K562 (cell line): ENCODE measurements around the gene CHPF. TPM values are rescaled to one million over a fixed set of nuclear protein-coding genes. Genes with fewer than 3 reads are reported as not detected.

Source experiments
- CBFA2T2 ChIP-seq: fragments of 450-650 bp; conservative IDR thresholded peaks from 2 replicates; pipeline ENCODE4 v1.6.1; 2017; ENCODE audit warnings: mild to moderate bottlenecking
- CREM ChIP-seq: IDR thresholded peaks from 2 replicates; pipeline ENCODE4 v1.6.1; 2014; ENCODE audit warnings: antibody characterized with exemption, low read depth
- DIDO1 ChIP-seq: fragments of 450-650 bp; IDR thresholded peaks from 2 replicates; pipeline ENCODE4 v1.6.1; 2016; ENCODE audit warnings: low read depth, missing biosample characterization, missing genetic modification characterization
- HES1 ChIP-seq: fragments of 450-650 bp; IDR thresholded peaks from 2 replicates; pipeline ENCODE4 v1.6.1; 2016; ENCODE audit warnings: low read depth, mild to moderate bottlenecking, moderate library complexity
- NELFE ChIP-seq: IDR thresholded peaks from 2 replicates; pipeline ENCODE4 v1.6.1; 2011; ENCODE audit warnings: mild to moderate bottlenecking; ENCODE audit not compliant: insufficient read depth, insufficient read length
- POLR2B ChIP-seq: fragments of 450-650 bp; IDR thresholded peaks from 2 replicates; pipeline ENCODE4 v1.6.1; 2018; ENCODE audit warnings: low read depth; ENCODE audit not compliant: partially characterized antibody
- RFX7 ChIP-seq: fragments of 250-450 bp; sonication (Bioruptor Pico); IDR thresholded peaks from 2 replicates; pipeline ENCODE4 v1.5.1; 2021; ENCODE audit warnings: mild to moderate bottlenecking
- TAF15 ChIP-seq: fragments of 200-400 bp; formaldehyde crosslinking; IDR thresholded peaks from 2 replicates; pipeline ENCODE4 v1.6.1; 2017; ENCODE audit warnings: mild to moderate bottlenecking, low read depth, low read length, moderate library complexity
- ZBTB5 ChIP-seq: fragments of 450-650 bp; IDR thresholded peaks from 2 replicates; pipeline ENCODE4 v1.6.1; 2017; ENCODE audit warnings: antibody characterized with exemption
- ZNF445 ChIP-seq: fragments of 250-450 bp; sonication (Bioruptor Pico); IDR thresholded peaks from 2 replicates; pipeline ENCODE4 v1.4.0; 2020; ENCODE audit warnings: low read depth, mild to moderate bottlenecking, moderate library complexity
- ZNF77 ChIP-seq: fragments of 250-450 bp; sonication (Bioruptor Pico); IDR thresholded peaks from 2 replicates; pipeline ENCODE4 v1.5.0; 2020
- polyA plus RNA-seq, 8 experiments: library from polyadenylated mRNA; depleted of rRNA in 4 of 8; stranded (reverse) in 5 of 8; unstranded in 3 of 8; fragments of >200 nt; fragmentation: Nextera tagmentation in 2 of 8; fragmentation: Illumina TruSeq in 1 of 8; extraction: Ambion mirVana in 2 of 8; extraction: Trizol in 1 of 8; gene quantifications; 2 replicates each; pipeline versions ENCODE4 v1.2.1 to v1.2.3, GENCODE V29; 2011 to 2014; ENCODE audit warnings: inconsistent platforms in 1 of 8, missing spikeins in 1 of 8
- total RNA-seq, 7 experiments: library from RNA; depleted of rRNA in 6 of 7; stranded (reverse); fragments of >200 nt in 6 of 7; fragmentation: Illumina TruSeq in 2 of 7; extraction: Trizol in 2 of 7; gene quantifications; 2 replicates each; pipeline versions ENCODE4 v1.2.1 to v1.2.3, GENCODE V29; 2011 to 2021; ENCODE audit warnings: low replicate concordance in 1 of 7
- TF ChIP-seq, protein P1 (sequence below): fragments of 450-650 bp; IDR thresholded peaks from 2 replicates; pipeline ENCODE4 v1.6.1; 2016; ENCODE audit warnings: borderline replicate concordance
- TF ChIP-seq, protein P2 (sequence below), 3 experiments: IDR thresholded peaks in 2 of 3; conservative IDR thresholded peaks in 1 of 3; 2 replicates each; pipeline ENCODE4 v1.5.1; 2011 to 2012; ENCODE audit warnings: low read length in 3 of 3, mild to moderate bottlenecking in 3 of 3, control low read depth in 2 of 3, improper control_type of control experiment in 1 of 3, inconsistent platforms in 1 of 3, low read depth in 1 of 3, mixed read lengths in 1 of 3, moderate library complexity in 1 of 3; ENCODE audit not compliant: insufficient read depth in 2 of 3
- TF ChIP-seq, protein P3 (sequence below): fragments of 250-450 bp; sonication (Bioruptor Pico); IDR thresholded peaks from 2 replicates; pipeline ENCODE4 v1.4.0; 2020; ENCODE audit warnings: mild to moderate bottlenecking, moderate library complexity
- TF ChIP-seq, protein P4 (sequence below), 2 experiments: IDR thresholded peaks; 2 replicates each; pipeline ENCODE4 v1.6.1; 2011; ENCODE audit warnings: borderline replicate concordance in 1 of 2, control low read depth in 1 of 2, low read depth in 1 of 2, low read length in 1 of 2, mild to moderate bottlenecking in 1 of 2, mixed read lengths in 1 of 2, moderate library complexity in 1 of 2; ENCODE audit not compliant: insufficient read depth in 1 of 2, insufficient read length in 1 of 2, poor library complexity in 1 of 2, severe bottlenecking in 1 of 2; ENCODE audit errors: extremely low read depth in 1 of 2

The CHPF gene
- total and polyA plus RNA-seq, 9 of the 15 experiments (the other 6 are each of a cell fraction or from before 2014, with no cell fraction given), result 0.15 to 57.2 (median 7.9) TPM

DNA sequence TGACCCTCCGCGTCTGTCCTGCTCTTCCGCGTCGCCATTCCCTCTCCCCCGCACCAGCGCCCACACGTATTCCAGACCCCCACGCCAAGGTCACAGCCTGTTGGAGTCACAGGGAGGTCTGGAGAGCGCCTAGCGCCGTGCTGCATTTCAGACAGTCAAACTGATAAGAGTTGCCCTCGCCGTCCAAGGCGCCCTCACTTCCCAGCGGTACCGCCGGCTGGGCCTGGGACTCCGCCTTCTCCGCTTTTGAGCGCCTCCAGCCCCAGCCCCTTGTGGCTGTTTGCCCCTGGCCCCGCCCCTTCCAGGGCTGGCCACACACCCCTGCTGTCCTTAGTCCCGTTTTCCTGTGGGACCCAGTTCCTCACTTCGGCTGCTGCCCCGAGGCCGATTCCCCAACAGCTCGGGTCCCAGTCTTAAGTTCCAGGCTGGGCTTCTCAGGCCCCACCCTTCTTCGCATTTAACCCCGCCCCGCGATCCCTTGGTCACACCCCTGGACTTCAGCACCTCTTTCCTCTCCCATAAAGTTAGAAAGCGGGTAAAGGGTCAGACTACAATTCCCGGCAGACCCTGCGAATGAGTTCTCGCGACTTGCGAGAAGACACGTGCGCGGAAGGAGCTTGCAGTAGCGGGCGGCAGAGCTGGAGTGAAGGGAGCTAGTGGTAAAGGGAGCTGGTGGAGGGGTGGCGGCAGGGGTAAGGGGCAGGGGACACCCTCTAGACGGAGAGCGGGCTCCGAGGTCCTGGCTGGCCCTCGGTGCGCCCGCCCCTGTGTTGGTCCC, 45.1 kb downstream of the CHPF start, which contains the start of gene GMPPA (continued):
- TF ChIP-seq ZBTB5, result no peak
- TF ChIP-seq, protein P1, sequence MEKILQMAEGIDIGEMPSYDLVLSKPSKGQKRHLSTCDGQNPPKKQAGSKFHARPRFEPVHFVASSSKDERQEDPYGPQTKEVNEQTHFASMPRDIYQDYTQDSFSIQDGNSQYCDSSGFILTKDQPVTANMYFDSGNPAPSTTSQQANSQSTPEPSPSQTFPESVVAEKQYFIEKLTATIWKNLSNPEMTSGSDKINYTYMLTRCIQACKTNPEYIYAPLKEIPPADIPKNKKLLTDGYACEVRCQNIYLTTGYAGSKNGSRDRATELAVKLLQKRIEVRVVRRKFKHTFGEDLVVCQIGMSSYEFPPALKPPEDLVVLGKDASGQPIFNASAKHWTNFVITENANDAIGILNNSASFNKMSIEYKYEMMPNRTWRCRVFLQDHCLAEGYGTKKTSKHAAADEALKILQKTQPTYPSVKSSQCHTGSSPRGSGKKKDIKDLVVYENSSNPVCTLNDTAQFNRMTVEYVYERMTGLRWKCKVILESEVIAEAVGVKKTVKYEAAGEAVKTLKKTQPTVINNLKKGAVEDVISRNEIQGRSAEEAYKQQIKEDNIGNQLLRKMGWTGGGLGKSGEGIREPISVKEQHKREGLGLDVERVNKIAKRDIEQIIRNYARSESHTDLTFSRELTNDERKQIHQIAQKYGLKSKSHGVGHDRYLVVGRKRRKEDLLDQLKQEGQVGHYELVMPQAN, result peak; percentile 60; the same call in 1 of the 2 replicates
- TF ChIP-seq, protein P2, sequence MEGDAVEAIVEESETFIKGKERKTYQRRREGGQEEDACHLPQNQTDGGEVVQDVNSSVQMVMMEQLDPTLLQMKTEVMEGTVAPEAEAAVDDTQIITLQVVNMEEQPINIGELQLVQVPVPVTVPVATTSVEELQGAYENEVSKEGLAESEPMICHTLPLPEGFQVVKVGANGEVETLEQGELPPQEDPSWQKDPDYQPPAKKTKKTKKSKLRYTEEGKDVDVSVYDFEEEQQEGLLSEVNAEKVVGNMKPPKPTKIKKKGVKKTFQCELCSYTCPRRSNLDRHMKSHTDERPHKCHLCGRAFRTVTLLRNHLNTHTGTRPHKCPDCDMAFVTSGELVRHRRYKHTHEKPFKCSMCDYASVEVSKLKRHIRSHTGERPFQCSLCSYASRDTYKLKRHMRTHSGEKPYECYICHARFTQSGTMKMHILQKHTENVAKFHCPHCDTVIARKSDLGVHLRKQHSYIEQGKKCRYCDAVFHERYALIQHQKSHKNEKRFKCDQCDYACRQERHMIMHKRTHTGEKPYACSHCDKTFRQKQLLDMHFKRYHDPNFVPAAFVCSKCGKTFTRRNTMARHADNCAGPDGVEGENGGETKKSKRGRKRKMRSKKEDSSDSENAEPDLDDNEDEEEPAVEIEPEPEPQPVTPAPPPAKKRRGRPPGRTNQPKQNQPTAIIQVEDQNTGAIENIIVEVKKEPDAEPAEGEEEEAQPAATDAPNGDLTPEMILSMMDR (IDR thresholded peaks at IDR 0.05 in 2 of 3, conservative IDR thresholded peaks at IDR 0.05 in 1 of 3; ENCODE audit: insufficient read depth in 2 of 3, low read depth in 1 of 3, low read length in 3 of 3), result no peak
- TF ChIP-seq POLR2B, result peak; percentile 74
- TF ChIP-seq ZNF445 (CRISPR knock-in tag), result no peak
- no peak for TF ChIP-seq NELFE
- TF ChIP-seq ZNF77 (CRISPR knock-in tag), result no peak
- no peak for TF ChIP-seq DIDO1 (tag)
- TF ChIP-seq TAF15, result no peak
- TF ChIP-seq, protein P3, sequence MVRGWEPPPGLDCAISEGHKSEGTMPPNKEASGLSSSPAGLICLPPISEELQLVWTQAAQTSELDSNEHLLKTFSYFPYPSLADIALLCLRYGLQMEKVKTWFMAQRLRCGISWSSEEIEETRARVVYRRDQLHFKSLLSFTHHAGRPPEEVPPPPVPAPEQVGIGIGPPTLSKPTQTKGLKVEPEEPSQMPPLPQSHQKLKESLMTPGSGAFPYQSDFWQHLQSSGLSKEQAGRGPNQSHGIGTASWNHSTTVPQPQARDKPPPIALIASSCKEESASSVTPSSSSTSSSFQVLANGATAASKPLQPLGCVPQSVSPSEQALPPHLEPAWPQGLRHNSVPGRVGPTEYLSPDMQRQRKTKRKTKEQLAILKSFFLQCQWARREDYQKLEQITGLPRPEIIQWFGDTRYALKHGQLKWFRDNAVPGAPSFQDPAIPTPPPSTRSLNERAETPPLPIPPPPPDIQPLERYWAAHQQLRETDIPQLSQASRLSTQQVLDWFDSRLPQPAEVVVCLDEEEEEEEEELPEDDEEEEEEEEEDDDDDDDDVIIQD (CRISPR knock-in tag), result no peak
- no peak for TF ChIP-seq RFX7 (CRISPR knock-in tag)
- no peak for TF ChIP-seq HES1
- TF ChIP-seq, protein P4, sequence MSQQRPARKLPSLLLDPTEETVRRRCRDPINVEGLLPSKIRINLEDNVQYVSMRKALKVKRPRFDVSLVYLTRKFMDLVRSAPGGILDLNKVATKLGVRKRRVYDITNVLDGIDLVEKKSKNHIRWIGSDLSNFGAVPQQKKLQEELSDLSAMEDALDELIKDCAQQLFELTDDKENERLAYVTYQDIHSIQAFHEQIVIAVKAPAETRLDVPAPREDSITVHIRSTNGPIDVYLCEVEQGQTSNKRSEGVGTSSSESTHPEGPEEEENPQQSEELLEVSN (IDR thresholded peaks at IDR 0.05; ENCODE audit: borderline replicate concordance in 1 of 2, extremely low read depth in 1 of 2, insufficient read depth in 1 of 2, insufficient read length in 1 of 2, low read depth in 1 of 2, low read length in 1 of 2, poor library complexity in 1 of 2, severe bottlenecking in 1 of 2), result peak; percentile 28 to 40
- TF ChIP-seq CBFA2T2, result 0 out of 2 replicates have a peak, but pooled peaks have one; percentile 27
- peak; percentile 81; the same call in 1 of the 2 replicates for TF ChIP-seq CREM
